AG10803 (cell line): Measurements from ENCODE around the gene PRKD2.

Experiments used
- DNase-seq: peaks from one replicate; pipeline ENCODE4 v3.0.0; 2010; ENCODE audit warnings: low read depth
- H3K4me3 ChIP-seq: 2 replicates; pipeline ENCODE4 v1.5.1; 2011; ENCODE audit warnings: mild to moderate bottlenecking, low read length, control low read depth
- TF ChIP-seq, protein P1 (sequence below): conservative IDR thresholded peaks from 2 replicates; pipeline ENCODE4 v1.5.1; 2011; ENCODE audit warnings: mild to moderate bottlenecking, low read length, control low read depth, inconsistent platforms

PRKD2 gene

DNA sequence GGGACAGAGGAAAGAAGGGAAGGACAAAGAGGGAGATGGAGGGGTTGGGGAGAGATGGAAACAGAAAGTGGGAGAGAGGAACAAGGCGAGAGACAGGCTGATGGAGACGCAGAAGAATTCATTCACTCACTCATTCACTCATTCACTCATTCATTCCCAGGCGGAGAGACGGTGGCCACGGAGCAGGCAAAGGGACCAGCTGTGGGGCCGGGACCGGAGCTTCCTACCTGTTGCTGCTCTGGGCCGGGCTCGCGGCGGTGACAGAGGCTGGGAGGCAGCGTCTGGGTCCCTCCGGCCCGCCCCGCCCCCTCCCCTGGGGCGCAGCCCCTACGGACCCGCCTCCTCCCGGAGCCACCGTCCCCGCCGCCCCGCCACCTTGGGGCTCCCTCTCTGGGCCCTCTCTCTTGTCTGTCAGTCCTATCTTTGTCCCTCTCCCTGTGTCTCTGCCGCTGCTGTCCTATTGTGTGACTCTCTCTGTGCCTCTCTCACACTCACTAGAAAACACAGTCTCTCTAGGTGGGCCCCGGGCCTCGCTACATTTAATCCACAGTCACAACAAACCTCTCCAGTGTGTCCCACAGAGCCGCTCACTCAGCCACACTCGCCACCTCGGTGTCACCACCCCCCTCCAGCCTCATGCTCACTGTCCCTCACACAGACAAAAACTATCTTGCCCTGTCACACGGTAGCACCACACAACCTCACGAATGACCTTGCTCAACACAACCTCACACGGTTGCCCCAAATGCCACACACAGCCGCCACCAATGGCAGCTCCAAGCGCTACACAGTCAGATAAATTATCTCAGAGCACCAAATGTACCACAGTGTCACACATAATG lies 80.8 kb downstream of the PRKD2 start, which contains the start of gene GNG8:
Gene GNG8, minus strand, starts transcription at position 283 of the 842 bp plus-strand sequence. CDS start 1,520 bp downstream, outside the sequence.
- TF ChIP-seq, protein P1, sequence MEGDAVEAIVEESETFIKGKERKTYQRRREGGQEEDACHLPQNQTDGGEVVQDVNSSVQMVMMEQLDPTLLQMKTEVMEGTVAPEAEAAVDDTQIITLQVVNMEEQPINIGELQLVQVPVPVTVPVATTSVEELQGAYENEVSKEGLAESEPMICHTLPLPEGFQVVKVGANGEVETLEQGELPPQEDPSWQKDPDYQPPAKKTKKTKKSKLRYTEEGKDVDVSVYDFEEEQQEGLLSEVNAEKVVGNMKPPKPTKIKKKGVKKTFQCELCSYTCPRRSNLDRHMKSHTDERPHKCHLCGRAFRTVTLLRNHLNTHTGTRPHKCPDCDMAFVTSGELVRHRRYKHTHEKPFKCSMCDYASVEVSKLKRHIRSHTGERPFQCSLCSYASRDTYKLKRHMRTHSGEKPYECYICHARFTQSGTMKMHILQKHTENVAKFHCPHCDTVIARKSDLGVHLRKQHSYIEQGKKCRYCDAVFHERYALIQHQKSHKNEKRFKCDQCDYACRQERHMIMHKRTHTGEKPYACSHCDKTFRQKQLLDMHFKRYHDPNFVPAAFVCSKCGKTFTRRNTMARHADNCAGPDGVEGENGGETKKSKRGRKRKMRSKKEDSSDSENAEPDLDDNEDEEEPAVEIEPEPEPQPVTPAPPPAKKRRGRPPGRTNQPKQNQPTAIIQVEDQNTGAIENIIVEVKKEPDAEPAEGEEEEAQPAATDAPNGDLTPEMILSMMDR = no peak
- H3K4me3 ChIP-seq = no peak within 1 kb of the TSS

DNA sequence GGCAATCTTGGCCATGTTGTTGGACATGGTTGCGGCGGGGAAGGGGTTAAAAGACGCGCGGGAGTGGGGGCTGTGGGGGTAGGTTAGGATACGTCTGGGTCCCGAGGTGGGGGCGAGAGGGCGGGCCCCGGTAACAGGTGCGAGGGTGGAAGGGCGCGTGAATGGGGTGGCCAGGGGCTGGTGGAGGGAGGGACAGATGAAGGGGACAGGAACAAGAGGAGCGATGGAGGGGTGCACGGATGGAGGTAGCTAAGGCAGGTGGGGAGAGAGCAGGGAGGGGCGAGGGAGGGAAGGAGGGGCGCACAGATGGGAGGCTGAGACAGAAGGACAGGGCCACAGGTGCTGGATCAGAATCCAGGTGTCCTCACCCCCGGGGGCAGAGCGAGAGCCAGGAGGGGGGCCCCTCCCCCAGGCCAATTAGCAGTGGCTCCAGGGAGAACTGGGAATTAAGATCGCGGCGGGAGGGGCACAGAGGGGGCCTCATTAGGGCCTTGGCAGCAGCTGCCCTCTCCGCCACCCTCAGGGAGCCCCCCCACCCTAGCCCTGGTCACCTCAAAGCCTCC lies 82.2 kb downstream of the PRKD2 start:
- peak overlapping the region; percentile 55 for H3K4me3 ChIP-seq
- DNase-seq = no peak
- TF ChIP-seq, protein P1 = no peak

More for the DNA sequence above, 80.8 kb downstream of the PRKD2 start, which contains the start of gene GNG8:
- no peak for DNase-seq

DNA sequence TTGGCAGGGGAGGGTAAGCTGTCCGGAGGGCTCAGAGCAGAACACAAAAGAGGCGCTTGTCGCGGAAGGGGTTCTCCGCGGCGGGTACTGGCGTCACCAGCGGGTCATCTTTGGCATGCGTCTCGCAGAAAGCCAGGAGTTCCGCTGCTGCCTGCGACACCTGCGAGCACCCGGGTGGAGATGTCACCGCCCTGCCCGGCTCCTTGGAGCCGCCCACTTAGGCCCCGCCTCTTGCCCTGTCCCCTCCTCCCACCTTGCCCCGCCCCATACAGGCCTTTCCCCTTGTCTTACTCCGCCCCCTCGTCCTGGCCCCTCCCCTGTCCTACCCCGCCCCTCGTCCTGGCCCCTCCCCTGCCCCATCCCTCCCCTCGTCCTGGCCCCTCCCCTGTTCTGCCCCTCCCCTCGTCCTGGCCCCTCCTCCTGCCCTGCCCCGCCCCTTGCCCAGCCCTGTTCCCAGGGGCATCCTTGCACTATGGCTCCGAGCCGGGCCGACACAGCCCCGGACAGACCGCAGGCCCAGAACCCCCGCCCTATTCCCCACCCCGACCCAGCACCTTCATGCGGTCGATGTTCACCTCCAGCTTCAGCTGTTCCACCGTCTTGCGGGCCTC lies 82.8 kb downstream of the PRKD2 start:
- peak; percentile 88 for DNase-seq
- TF ChIP-seq, protein P1 = no peak
- peak overlapping the region; percentile 60 for H3K4me3 ChIP-seq

DNA sequence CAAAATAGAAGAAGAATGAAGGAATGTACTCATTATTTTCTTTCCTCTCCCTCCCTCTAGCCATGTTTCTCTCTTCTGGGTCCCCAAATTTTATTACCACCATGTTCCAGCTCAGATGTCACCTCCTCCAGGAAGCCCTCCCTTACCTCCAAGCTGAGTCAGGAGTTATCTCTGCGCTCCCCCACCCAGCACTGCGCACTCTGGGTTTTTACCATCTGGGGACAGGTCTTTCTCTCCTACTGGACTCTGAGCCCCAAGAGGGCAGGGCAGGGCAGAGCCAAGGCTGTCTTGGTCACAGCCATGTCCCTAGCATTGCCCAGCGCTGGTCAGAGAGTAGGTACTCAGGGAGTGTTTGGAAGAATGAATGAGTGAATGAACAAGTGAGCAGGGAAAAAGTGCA lies 83.8 kb downstream of the PRKD2 start:
- no peak for DNase-seq
- H3K4me3 ChIP-seq = no peak overlapping the region
- TF ChIP-seq, protein P1 = no peak

DNA sequence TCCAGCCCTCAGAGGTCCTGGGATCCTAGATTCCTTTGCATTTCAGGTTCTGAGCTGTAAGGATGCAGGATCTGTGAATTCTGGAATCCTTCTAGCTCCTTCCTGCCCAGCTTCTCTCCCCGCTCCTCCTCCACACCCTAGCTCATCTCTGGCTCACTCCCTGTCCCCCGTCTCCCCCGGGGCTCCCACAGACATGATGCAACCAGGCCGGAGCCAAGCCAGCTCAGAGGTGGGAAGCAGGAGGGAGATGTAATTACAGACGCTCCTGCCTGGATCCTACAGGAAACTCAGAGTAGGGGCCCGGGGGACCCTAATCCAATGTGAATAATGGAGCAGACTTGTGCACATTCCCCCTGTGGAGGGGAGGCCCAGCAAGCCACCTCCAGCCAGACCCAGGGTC lies 85.4 kb downstream of the PRKD2 start:
- H3K4me3 ChIP-seq = no peak overlapping the region
- TF ChIP-seq, protein P1 = no peak

DNA sequence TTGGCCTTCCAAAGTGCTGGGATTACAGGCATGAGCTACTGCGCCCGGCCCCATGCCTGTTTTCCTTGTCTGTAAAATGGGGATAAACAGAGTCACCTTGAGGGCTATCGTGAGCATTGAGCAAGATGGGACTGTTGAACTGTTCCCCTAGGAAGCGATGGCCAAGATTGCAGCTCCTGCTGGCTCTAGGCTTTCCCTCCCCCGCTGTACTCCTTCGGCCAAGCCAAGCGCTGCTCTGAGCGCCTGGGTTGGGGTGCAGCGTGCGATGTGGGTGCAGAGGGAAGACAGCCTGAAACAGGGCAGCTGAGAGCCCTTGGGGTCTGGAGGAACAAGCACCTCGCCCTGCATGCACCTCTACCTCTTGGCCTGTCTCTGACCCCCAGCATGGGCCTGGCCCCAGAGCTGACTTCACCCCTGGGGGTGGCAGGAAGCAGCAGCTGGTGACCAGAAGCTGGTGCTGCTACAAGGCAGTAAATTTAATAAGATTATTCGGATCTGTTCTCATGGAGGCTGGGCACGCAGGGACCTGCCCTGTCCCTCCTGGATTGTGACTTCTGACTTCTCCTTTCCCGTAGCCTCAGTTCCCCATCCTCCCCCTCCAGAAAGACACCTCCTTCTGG lies 86.2 kb downstream of the PRKD2 start:
- no peak for DNase-seq
- TF ChIP-seq, protein P1 = no peak
- H3K4me3 ChIP-seq = no peak overlapping the region

More for the DNA sequence above, 85.4 kb downstream of the PRKD2 start:
- peak; percentile 71 for DNase-seq
